IMR-90 (cell line): ENCODE data around the gene ANKRD63. TPM values are rescaled to one million over a fixed set of nuclear protein-coding genes. Genes with fewer than 3 reads are reported as not detected.

Experiments used
- ATAC-seq: fragments of 200-7000 bp; cut with Tn5 transposase; 2 replicates; pipeline ENCODE4 v1.9.1; 2020; ENCODE audit warnings: low read depth, mild to moderate bottlenecking, moderate library complexity
- BruUV-seq: library from RNA; stranded (reverse); fragments of 400-500 nt; replicated peaks from 2 replicates; lab custom pipeline; 2021; lab: Mats Ljungman, UMichigan
- CTCF ChIA-PET: fragments of 300-600 bp; formaldehyde crosslinking; extraction: SDS; loops from one replicate; lab custom pipeline; 2021; ENCODE audit warnings: antibody characterized with exemption; lab: Yijun Ruan, JAX
- POLR2A ChIA-PET: fragments of 300-600 bp; sonication (Branson Sonifier 250); formaldehyde crosslinking; loops from one replicate; lab custom pipeline; 2022; ENCODE audit warnings: antibody characterized with exemption; ENCODE audit not compliant: unreplicated experiment; lab: Charles Lee
- DNase-seq: peaks from one replicate; pipeline ENCODE4 v3.0.0; 2013
- H2AFZ ChIP-seq: replicated peaks from 2 replicates; pipeline ENCODE3; 2013; ENCODE audit warnings: low read length, mild to moderate bottlenecking; ENCODE audit not compliant: poor library complexity
- H2AK5ac ChIP-seq: 2 replicates; pipeline ENCODE4 v1.6.1; 2013; ENCODE audit warnings: low read depth, low read length, inconsistent platforms
- H2AK9ac ChIP-seq: replicated peaks from 2 replicates; pipeline ENCODE3; 2013; ENCODE audit warnings: mild to moderate bottlenecking, low read depth, low read length, moderate library complexity; ENCODE audit not compliant: poor library complexity
- H2BK120ac ChIP-seq: 2 replicates; pipeline ENCODE4 v1.6.1; 2013; ENCODE audit warnings: low read depth, low read length, inconsistent platforms
- H2BK15ac ChIP-seq: 3 replicates; pipeline ENCODE4 v1.6.1; 2013; ENCODE audit warnings: low read depth, low read length, inconsistent platforms
- H2BK20ac ChIP-seq: 2 replicates; pipeline ENCODE4 v1.6.1; 2013; ENCODE audit warnings: low read depth, mild to moderate bottlenecking, inconsistent platforms, low read length, moderate library complexity
- H2BK5ac ChIP-seq: 2 replicates; pipeline ENCODE4 v1.6.1; 2013; ENCODE audit warnings: mild to moderate bottlenecking, low read depth, low read length, inconsistent platforms; ENCODE audit not compliant: poor library complexity, severe bottlenecking
- H3K14ac ChIP-seq: replicated peaks from 2 replicates; pipeline ENCODE4 v1.6.1; 2013; ENCODE audit warnings: low read depth, low read length, inconsistent platforms
- H3K18ac ChIP-seq: 2 replicates; pipeline ENCODE4 v1.6.1; 2013; ENCODE audit warnings: low read depth, low read length, control low read depth
- H3K23ac ChIP-seq: 2 replicates; pipeline ENCODE4 v1.6.1; 2013; ENCODE audit warnings: low read depth, low read length, inconsistent platforms
- H3K27ac ChIP-seq: 2 replicates; pipeline ENCODE4 v1.5.1; 2013; ENCODE audit warnings: mild to moderate bottlenecking, control low read depth, low read length; ENCODE audit not compliant: insufficient read depth
- H3K27me3 ChIP-seq: 2 replicates; pipeline ENCODE4 v1.6.1; 2013; ENCODE audit warnings: low read length; ENCODE audit not compliant: control insufficient read depth, insufficient read depth
- H3K36me3 ChIP-seq: 2 replicates; pipeline ENCODE4 v1.6.1; 2013; ENCODE audit warnings: low read length, mixed read lengths; ENCODE audit not compliant: control insufficient read depth, insufficient read depth
- H3K4ac ChIP-seq: 2 replicates; pipeline ENCODE4 v1.6.1; 2013; ENCODE audit warnings: low read depth, low read length, inconsistent platforms
- H3K4me1 ChIP-seq: 2 replicates; pipeline ENCODE4 v1.6.1; 2013; ENCODE audit warnings: low read length, mixed read lengths; ENCODE audit not compliant: control insufficient read depth, insufficient read depth
- H3K4me2 ChIP-seq: 2 replicates; pipeline ENCODE4 v1.6.1; 2013; ENCODE audit warnings: low read depth, mild to moderate bottlenecking, control low read depth, low read length, moderate library complexity
- H3K4me3 ChIP-seq: 2 replicates; pipeline ENCODE4 v1.5.1; 2013; ENCODE audit warnings: low read depth, mild to moderate bottlenecking, control low read depth, low read length, moderate library complexity; ENCODE audit not compliant: insufficient read depth
- H3K56ac ChIP-seq: 2 replicates; pipeline ENCODE4 v1.6.1; 2013; ENCODE audit warnings: low read length, inconsistent platforms; ENCODE audit not compliant: insufficient read depth; ENCODE audit errors: extremely low read depth
- H3K79me1 ChIP-seq, 2 experiments: 2 replicates each; pipeline ENCODE4 v1.6.1; 2013; ENCODE audit warnings: low read length in 2 of 2, inconsistent platforms in 1 of 2, low read depth in 1 of 2
- H3K9ac ChIP-seq: 2 replicates; pipeline ENCODE4 v1.6.1; 2013; ENCODE audit warnings: low read depth, low read length, control low read depth
- H3K9me1 ChIP-seq: 2 replicates; pipeline ENCODE4 v1.6.1; 2013; ENCODE audit warnings: low read length, inconsistent platforms; ENCODE audit not compliant: insufficient read depth
- H3K9me3 ChIP-seq: 2 replicates; pipeline ENCODE4 v1.6.1; 2013; ENCODE audit warnings: low read length; ENCODE audit not compliant: control insufficient read depth, insufficient read depth
- H4K20me1 ChIP-seq: 2 replicates; pipeline ENCODE4 v1.6.1; 2013; ENCODE audit warnings: low read length, inconsistent platforms; ENCODE audit not compliant: insufficient read depth
- H4K5ac ChIP-seq: 2 replicates; pipeline ENCODE4 v1.6.1; 2013; ENCODE audit warnings: mild to moderate bottlenecking, low read depth, low read length, control low read depth
- H4K8ac ChIP-seq, 2 experiments: 2 replicates each; pipeline ENCODE4 v1.6.1; 2013; ENCODE audit warnings: low read depth in 2 of 2, low read length in 2 of 2, control low read depth in 1 of 2, inconsistent platforms in 1 of 2
- H4K91ac ChIP-seq: 2 replicates; pipeline ENCODE4 v1.6.1; 2013; ENCODE audit warnings: low read depth, low read length, inconsistent platforms; ENCODE audit not compliant: insufficient read depth
- CEBPB ChIP-seq: IDR thresholded peaks from 2 replicates; pipeline ENCODE4 v1.6.1; 2012; ENCODE audit warnings: low read depth, low read length, improper control_type of control experiment
- CTCF ChIP-seq: conservative IDR thresholded peaks from 2 replicates; pipeline ENCODE4 v1.5.1; 2012; ENCODE audit warnings: mild to moderate bottlenecking, low read depth, low read length, improper control_type of control experiment
- FOS ChIP-seq: fragments of 150-350 bp; IDR thresholded peaks from 2 replicates; pipeline ENCODE4 v1.6.1; 2016; ENCODE audit warnings: low read depth, low read length
- MAFK ChIP-seq: IDR thresholded peaks from 2 replicates; pipeline ENCODE4 v1.6.1; 2012; ENCODE audit warnings: low read depth, low read length, improper control_type of control experiment
- POLR2A ChIP-seq: IDR thresholded peaks from 2 replicates; pipeline ENCODE4 v1.6.1; 2012; ENCODE audit warnings: mild to moderate bottlenecking, low read depth, low read length
- RAD21 ChIP-seq: IDR thresholded peaks from 2 replicates; pipeline ENCODE4 v1.6.1; 2012; ENCODE audit warnings: low read length, improper control_type of control experiment
- RCOR1 ChIP-seq: IDR thresholded peaks from 2 replicates; pipeline ENCODE4 v1.6.1; 2012; ENCODE audit warnings: mild to moderate bottlenecking, low read length, improper control_type of control experiment; ENCODE audit not compliant: insufficient replicate concordance
- USF2 ChIP-seq: fragments of 150-350 bp; IDR thresholded peaks from 2 replicates; pipeline ENCODE4 v1.6.1; 2017; ENCODE audit warnings: mild to moderate bottlenecking, antibody characterized with exemption, low read length, low read depth
- WGBS, 2 experiments: methylation state at CpG; one replicate each; pipeline versions ENCODE4 v1.1.5 to v1.1.7; 2013; ENCODE audit warnings: missing lambda C conversion rate in 2 of 2; ENCODE audit not compliant: insufficient read length in 1 of 2; ENCODE audit errors: extremely low coverage in 2 of 2; 5-methylcytosine and 5-hydroxymethylcytosine counted together
- dilution Hi-C: fragments of 300-500 bp; cut with HindIII; formaldehyde crosslinking; loops from one replicate; pipeline ENCODE4 v1.14.3; 2018; ENCODE audit warnings: low sequenced_read_pairs; ENCODE audit not compliant: unreplicated experiment
- in situ Hi-C: fragments of 300-500 bp; cut with MboI; formaldehyde crosslinking; loops from 3 replicates; pipeline ENCODE4 v1.14.3; 2019; ENCODE audit warnings: low sequenced_read_pairs, inconsistent platforms, mixed read lengths
- intact Hi-C: fragments of 100-400 bp; cut with micrococcal nuclease; formaldehyde crosslinking; loops from 2 replicates; pipeline ENCODE4 v1.10.0; 2022
- polyA plus RNA-seq, 3 experiments: library from polyadenylated mRNA; depleted of rRNA; stranded (reverse); fragments of >200 nt; gene quantifications; 2 replicates each; pipeline ENCODE4 v1.2.3, GENCODE V29; 2012; ENCODE audit warnings: low replicate concordance in 1 of 3
- total RNA-seq: library from RNA; depleted of rRNA; stranded (reverse); fragments of >200 nt; gene quantifications from 2 replicates; pipeline ENCODE4 v1.2.3, GENCODE V29; 2012

The ANKRD63 gene
- total and polyA plus RNA-seq, 2 of the 4 experiments (the other 2 are of a cell fraction): not detected

GRCh38 chr15:40286061-40286532 is 3.2 kb upstream of the ANKRD63 start:
- Histone ChIP-seq H3K56ac (no peak overlapping the region), H2AFZ (no peak overlapping the region), H2BK15ac (no peak overlapping the region), H3K14ac (no peak overlapping the region), H3K27ac (no peak overlapping the region), H2BK120ac (no peak overlapping the region), H3K9me3 (no peaks in the 10 kb centered on the region), H3K9ac (no peak overlapping the region), H3K36me3 (no peaks in the 10 kb centered on the region), H4K91ac (no peak overlapping the region), H3K4me1 (peaks cover 9% of the 10 kb centered on the region), H3K4me2 (no peak overlapping the region), H3K9me1 (no peaks in the 10 kb centered on the region), H4K8ac (no peak overlapping the region), H4K20me1 (no peaks in the 10 kb centered on the region), H2AK9ac (no peak overlapping the region), H3K79me1 (no peaks in the 10 kb centered on the region), H3K23ac (no peak overlapping the region), H3K4me3 (no peak overlapping the region), H2BK5ac (no peak overlapping the region), H2AK5ac (no peak overlapping the region), H3K27me3 (peaks cover 61% of the 10 kb centered on the region), H3K4ac (no peak overlapping the region), H4K5ac (no peak overlapping the region), H3K18ac (no peak overlapping the region), H2BK20ac (no peak overlapping the region)
- in situ Hi-C loops (no loop called here), dilution Hi-C loops (no loop called here), intact Hi-C loops (no loop called here)
- ChIA-PET POLR2A (no interaction called here), CTCF (interaction anchor here (1.3 kb wide), 1 partner anchor 69 kb away, joined by 3 read pairs; no protein-coding TSS in a partner anchor)
- DNase-seq (no peak), ATAC-seq (no peak)
- no TSS peak for BruUV-seq
- WGBS, 2 experiments: 40% methylated on average over 1 of the region's 7 CpGs; no CpG with 5 or more reads in 1 of the 2 experiments
- TF ChIP-seq CEBPB (no peak), POLR2A (no peak), USF2 (no peak), FOS (0 out of 2 replicates have a peak, but pooled peaks have one; percentile 7), CTCF (no peak), MAFK (no peak), RCOR1 (no peak), RAD21 (no peak)
